HG02798 (cell line): ENCODE data around the gene CALML5.
"Not testable (repeated sequence)": the region's sequence is repeated elsewhere in the genome, so short reads cannot be mapped to it uniquely, and the experiment has no call there.

Experiments
- ATAC-seq: cut with Tn5 transposase; IDR thresholded peaks from one replicate; pipeline ENCODE4 v1.9.1; 2021; ENCODE audit warnings: mild to moderate bottlenecking; ENCODE audit not compliant: unreplicated experiment, poor library complexity

Gene CALML5

GRCh38 chr10:5486853-5487235, 12.5 kb downstream of the CALML5 start:
- no peak for ATAC-seq

GRCh38 chr10:5485948-5486852, 13.2 kb downstream of the CALML5 start:
- ATAC-seq: no peak

- ATAC-seq: no peak
These were observed 14.1 kb downstream of the CALML5 start for GRCh38 chr10:5485290-5485689.

- ATAC-seq: no peak
These were observed 15.2 kb downstream of the CALML5 start for GRCh38 chr10:5484205-5484604.

- ATAC-seq: no peak
These were observed 17.4 kb downstream of the CALML5 start for GRCh38 chr10:5482016-5482415.

GRCh38 chr10:5481121-5481520, 18.2 kb downstream of the CALML5 start:
- no peak for ATAC-seq

- no peak for ATAC-seq
These were observed 19.0 kb downstream of the CALML5 start for GRCh38 chr10:5480162-5480941.

- ATAC-seq: no peak
These were observed 19.7 kb downstream of the CALML5 start for GRCh38 chr10:5479481-5480161.

GRCh38 chr10:5478694-5479305, 20.6 kb downstream of the CALML5 start:
- no peak for ATAC-seq

GRCh38 chr10:5477948-5478693, 21.2 kb downstream of the CALML5 start:
- ATAC-seq: no peak

- no peak for ATAC-seq
These were observed 22.3 kb downstream of the CALML5 start for GRCh38 chr10:5476918-5477525.

GRCh38 chr10:5475974-5476807, 23.2 kb downstream of the CALML5 start:
- ATAC-seq: not testable (repeated sequence)

- ATAC-seq: not testable (repeated sequence)
These were observed 24.3 kb downstream of the CALML5 start for GRCh38 chr10:5475088-5475487.

- not testable (repeated sequence) for ATAC-seq
These were observed 24.7 kb downstream of the CALML5 start for GRCh38 chr10:5474642-5475041.

GRCh38 chr10:5470062-5470751, 29.2 kb downstream of the CALML5 start:
- ATAC-seq: no peak

- ATAC-seq: no peak
These were observed 29.9 kb downstream of the CALML5 start for GRCh38 chr10:5469353-5470061.
